Middle frontal gyrus (tissue), 1 donor: Measurements from ENCODE around the gene DDX10.
"Not testable (repeated sequence)": the region's sequence is repeated elsewhere in the genome, so short reads cannot be mapped to it uniquely, and the experiment has no call there.

Experiments
- DNase-seq: peaks from one replicate; pipeline ENCODE4 v3.0.0-alpha.2; 2015; ENCODE audit warnings: low spot score; ENCODE audit errors: extremely low spot score

The DDX10 gene

DNA sequence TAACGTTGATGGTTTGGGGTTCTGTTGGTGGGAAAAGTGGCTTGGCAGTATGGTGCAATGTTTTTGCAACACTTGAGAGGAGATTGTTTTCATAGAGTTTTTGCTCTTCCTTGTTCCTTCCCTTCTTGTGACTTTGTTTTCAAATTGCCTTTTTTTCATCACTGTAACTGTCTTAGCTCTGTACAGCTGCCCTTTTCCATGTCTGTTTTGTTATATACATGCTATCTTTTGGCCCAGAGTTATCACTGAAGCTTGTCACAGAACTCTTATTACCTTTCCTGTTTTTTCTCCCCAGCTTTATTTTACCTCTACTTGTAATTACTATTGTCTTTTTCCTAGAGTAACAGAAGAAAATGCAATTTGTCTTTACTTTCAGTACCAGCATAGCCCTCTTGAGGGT, 154.1 kb downstream of the DDX10 start:
- DNase-seq: no peak

DNA sequence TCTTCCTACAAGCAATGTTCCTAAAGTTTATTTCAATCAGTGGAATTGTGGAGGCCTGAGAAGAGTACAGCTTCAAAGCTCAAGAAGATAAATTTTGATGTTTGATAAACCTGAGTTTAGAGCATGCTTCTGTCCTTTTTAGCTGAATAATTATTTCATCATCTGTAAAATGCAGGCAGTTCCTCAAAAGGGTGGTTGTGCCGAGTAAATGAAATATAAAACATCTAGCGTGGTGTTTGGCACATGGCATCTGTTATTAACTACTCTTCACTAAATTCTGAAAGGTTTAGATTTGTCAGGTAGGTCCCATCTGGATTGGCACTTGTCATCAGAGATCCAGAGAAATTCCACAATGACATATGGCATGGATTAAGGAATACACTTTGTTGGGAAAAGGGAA, 155.1 kb downstream of the DDX10 start:
- no peak for DNase-seq

DNA sequence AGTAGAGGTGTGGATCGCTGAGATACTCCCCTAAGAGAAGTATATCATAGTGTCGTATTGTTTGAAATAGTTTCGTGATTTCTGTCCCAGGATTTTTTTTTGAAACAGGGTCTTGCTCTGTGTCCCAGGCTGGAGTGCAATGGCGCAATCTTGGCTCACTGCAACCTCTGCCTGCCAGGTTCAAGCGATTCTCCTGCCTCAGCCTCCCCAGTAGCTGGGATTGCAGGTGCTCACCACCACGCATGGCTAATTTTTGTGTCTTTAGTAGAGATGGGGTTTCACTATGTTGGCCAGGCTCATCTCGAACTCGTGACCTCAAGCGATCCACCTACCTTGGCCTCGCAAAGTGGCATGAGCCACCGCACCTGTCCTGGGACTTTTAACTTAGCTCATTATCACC, 159.1 kb downstream of the DDX10 start:
- not testable (repeated sequence) for DNase-seq

DNA sequence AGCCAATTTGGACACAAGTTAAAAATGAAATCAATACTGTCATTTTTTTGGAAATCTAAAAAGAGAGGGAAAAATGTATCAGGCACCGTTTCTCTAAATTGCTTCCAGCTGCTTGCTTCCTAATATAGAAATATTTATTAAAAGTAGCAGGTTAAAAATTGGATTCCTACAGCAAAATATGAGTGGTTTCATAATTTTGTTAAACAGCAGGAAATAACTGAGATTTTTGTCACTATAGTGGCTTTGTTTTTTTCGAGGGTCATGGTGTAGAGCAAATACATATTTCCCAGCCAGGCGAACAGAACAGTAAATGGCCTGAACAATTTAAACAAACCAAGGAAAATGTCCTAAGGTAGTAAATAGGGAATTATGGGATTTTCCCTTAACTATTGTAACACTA, 159.7 kb downstream of the DDX10 start:
- no peak for DNase-seq

DNA sequence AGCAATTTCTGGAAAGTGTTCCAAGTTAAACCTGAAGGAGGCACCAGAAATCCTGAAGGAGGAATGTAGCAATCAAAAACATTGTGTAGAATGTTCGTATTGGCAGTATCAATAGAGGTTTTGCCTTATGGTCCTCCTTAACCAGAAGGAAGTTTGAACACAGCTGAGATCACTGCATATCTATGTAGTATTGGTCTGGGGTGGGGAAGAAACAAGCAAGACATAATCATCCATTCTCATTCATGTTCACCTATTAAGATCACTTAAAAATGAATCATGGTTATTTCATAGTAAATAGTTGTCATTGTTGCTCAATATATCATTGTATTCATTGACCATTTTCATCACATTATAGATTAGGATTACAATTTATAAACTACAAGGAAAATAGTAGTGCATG, 160.5 kb downstream of the DDX10 start:
- DNase-seq: no peak

DNA sequence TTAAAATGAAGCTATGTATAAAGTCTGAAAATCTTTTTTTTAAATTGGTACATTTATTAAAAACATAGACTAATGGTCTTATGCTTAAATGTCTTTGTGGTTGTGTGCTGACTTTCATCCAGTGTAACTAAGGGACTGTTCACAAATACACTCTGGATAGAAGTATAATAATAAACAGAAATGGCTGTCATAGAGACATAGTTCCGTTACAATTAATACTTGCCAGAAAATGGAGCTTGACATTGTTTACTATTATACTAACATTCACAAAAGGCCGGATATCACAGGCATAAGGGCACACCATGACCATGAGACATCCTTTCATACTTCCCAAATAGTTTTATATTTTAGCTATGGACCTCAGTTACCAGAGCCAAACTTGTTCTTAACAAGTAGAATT, 161.3 kb downstream of the DDX10 start:
- no peak for DNase-seq

DNA sequence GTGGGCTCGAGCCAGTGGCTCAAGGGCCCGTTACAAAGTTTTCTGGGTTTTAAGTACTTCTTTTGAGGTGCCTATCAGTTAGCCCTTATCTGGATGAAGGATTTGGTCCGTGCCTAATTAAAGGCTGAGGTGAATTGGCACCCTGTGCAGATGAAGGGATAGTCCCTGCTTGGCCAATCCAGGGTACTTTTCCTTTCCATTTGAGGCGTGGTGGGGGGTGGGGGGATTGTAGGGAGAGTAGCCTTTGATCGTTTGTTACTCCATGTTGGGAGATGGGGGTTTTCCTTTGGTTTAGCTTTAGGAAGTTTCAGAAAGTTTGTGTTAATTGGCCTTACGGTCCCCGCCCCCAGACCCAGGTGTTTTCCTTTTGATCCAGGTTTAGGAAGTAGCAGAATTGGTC, 170.8 kb downstream of the DDX10 start:
- DNase-seq: no peak

DNA sequence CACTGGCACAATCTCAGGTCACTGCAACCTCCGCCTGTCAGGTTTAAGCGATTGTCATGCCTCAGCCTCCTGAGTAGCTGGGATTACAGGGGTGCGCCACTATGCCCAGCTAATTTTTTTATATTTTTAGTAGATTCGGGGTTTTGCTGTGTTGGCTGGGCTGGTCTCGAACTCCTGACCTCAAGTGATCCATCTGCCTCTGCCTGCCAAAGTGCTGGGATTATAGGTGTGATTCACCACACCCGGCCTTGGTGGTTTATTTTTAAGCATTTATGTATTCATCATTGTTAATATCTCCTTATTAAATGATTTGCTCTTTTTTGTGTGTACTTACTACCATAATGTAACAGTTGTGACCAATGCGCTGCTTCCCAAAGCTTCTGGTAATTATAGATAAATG, 171.7 kb downstream of the DDX10 start:
- DNase-seq: no peak

DNA sequence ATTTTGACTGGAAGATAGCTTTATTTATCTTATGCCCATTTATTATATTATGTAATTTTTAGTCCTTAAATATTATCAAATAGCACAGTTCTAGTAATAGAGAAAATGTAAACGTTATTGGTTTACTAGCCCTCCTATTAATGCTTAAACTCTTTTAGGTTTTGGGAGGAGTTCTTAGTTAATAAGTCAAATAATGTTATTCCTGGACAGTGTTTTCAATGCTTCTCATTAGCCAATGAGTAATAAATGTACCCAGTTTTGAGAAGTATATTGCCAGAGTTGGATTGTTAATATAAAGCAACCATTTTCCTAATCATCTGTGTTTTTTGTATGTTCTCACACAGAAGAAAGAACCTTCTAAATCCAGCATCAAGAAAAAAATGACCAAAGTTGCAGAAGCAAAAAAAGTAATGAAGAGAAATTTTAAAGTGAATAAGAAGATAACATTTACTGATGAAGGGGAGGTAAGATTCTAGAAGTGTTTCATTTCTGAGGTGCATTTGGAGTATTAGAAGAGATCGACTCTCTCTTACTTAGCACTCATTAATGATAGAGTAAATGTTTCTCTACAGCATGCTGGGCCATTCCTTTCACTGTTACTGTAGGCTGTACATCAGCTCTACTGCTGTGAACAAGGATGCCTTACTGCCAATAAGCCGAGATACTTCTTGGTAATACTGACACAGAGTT, 173.4 kb downstream of the DDX10 start:
- DNase-seq: no peak

DNA sequence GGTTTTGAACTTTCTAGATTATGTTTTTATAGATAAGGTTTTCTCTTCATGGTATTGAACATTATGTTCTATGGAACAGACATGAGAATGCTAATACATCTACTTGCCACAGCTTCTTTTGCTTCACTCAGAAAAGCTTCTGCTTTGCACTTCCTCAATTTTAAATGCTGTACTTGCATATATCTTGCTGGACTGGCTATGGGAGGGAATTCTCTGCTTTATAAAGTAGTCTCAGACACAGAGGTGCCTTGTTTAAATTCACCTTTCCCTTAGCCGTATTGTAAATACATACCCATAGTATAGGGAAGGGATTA, 173.9 kb downstream of the DDX10 start:
- DNase-seq: no peak

DNA sequence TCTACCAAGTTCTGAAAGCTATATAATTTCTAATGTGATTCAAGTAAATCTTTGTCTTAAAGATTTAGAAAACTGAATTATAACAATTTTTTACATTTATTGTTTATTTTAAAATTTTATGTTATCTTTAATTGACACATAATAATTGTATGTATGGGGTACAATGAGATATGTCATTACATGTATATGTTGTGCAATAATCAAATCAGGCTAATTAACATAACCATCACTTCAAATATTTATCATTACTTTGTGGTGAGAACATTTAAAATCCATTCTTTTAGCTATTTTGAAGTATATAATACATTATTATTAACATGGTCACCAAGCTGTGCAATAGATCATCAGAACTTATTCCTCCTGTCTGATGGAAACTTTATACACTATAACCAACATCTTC, 181.1 kb downstream of the DDX10 start:
- DNase-seq: no peak

DNA sequence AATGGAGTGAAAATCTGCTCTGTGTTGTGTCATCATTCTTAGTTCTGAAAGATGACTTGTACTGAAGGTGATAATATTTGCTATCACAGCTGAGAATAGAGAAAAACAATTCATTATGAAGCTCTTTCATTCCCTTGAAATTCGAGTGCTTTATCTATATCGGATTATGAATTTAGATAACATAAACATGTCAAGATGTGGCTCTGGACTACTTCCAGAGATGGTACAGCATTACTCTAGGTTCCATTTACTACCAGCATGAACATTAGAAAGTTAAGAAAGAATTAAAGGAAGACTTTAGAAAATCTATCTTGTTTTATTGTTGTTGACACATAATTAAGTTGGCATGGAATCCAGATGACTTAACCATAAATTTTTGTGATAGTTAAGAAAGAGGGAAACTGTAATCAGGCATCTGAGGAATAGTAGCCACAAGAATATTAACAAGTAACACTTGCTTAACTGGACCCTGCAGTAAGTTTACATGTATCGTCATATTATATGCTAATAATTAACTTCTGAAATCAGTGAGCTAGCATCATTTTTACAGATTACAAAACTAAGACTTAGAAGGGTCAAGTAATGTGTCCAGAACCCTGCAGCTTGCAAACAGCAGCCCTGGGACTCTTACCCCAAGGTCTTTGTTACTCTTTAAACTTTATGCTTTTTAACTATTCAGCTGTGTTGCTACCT, 182.6 kb downstream of the DDX10 start:
- DNase-seq: no peak

DNA sequence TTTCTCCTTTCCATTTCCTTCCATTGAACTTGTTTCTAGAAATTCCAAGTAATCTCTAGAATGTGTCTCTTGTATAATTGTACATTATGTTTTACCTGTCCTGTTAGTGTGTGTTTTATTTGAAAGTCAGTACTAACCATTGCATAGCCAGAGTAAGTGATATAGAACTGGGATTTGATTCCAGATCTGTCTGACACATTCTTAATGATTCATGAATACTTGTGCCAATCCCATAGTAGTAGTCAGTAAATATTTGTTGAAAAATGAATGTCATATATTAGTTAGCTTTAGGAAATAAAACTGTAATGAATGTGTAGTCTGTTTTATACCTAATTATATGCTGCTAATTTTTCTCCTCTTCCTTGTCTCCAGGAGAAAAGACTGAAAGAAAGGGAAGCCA, 186.9 kb downstream of the DDX10 start:
- DNase-seq: no peak

DNA sequence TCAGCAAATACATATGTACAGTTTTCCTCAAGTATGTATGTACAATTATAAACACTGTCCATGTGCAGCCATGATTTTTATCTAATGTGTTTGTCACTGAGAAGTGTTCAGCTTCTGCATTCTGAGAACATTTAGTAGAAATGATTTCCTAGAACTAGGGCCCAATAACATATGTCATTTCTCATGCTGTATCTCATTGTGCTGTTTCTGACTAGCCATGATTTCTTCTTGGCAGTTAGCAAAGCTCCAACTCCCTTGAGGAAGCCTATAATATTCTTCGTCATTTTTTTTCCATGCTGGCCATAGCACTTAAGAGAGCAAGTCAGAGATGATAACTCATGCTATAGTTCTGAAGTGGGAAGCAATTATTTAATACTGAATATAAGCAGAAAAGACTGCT, 187.8 kb downstream of the DDX10 start:
- no peak for DNase-seq

DNA sequence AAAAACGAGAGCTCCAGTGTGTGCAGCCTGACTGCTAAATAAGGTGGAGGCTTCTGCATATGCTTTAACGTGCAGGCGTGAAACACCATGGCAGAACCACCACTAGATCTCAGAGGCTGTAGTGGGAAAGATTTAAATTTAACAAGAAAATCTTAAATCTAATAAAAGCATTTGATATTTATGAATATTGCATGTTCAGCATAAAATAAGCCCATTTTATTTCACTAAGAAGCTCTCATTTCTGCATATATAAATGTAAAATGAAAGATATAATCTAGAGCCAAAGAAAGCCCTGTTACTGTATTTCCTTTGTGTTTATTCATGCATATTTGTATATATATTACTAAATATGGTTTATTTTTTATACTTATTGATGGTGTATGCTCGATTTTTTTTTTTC, 188.3 kb downstream of the DDX10 start:
- no peak for DNase-seq

DNA sequence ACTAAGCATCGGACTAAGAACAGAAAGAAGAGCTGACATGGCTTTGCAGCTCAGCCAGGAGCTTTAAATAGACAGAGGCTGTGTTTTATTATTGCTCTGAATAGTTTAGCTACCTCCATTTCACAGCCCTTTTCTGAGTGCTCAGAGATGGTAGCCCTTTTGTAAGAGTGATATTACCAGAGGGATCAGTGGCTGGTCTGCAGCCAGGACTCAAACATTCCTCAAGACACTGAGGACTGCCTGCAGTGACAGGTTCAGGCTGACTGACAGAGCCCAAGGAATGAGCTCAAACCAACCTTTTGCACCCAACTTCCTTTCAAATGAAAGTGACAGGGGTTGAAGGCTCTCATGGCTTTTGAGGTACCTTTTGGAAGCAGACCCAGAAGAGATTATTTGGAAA, 189.0 kb downstream of the DDX10 start:
- no peak for DNase-seq

DNA sequence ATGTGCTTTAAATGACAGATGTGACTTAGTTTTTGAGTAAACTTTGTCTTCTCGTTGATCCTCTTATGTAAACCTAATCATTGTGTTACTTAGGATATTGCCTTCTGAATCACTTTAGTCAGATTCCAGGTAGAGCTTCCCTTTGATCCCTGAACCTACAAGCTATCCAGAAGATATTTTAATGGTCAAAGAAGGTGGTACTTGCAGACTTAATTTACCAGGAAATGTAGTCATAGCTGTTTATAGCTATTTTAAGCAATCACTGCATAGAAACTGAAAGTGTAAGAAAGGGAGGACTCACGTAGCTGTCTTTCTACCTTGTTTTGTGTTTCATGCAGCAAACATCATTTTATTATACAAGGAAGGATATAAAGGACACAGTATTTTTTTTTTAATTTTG, 189.5 kb downstream of the DDX10 start:
- no peak for DNase-seq

DNA sequence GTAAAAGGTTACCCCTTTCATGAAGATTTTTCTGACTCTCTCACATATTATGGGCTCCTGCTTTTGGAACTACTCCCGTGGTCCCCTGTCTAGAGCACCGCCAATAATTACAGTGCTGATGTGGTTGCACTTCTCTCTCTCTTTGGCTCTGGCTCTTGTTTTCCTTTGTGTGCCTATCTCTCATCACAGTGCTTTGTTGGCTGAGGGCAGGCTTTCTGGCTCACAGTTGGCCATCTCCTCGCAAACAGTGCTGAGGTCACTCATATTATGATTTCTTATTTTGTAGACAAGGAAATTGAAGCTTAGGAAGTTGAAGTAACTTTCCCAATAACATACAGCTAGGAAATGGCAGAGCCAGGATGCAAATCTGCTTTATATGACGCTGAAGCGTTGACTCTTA, 192.5 kb downstream of the DDX10 start:
- DNase-seq: no peak

DNA sequence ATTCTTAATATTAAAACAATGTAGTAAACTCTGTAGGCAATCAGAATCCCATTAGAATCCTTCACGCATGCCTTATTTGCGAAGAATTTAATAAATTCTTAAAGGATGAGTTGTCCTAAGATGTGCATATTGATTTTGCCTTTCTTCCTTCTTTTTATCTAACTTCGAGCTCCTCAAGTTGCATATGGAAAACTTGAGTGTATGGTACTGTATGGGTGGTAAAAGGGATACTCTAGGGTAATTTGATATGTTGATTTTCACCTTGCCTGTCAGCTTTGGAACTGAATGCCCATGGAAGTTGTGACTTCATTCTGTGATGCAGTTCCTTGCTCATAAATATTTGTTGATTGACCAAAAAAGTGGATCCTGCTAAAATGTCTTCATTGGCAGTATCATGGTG, 193.8 kb downstream of the DDX10 start:
- DNase-seq: no peak

DNA sequence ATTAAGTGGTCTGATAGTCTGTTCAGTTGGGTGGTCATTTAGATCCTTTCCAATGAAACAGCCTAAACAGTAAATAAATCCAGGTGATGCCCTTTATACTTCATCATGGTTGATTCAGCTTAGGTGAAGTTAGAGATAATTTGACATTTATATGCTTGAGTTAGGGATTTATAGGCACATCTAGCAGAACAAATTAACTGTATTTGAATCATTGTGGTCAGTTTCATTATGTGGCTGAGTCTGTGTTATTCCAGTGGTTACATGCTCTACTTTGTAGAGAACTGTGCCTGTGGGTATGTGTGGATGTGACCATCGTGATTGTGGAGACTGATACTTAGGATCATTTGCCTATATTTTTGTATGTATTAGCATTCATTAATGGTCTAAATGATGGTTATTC, 194.6 kb downstream of the DDX10 start:
- no peak for DNase-seq

DNA sequence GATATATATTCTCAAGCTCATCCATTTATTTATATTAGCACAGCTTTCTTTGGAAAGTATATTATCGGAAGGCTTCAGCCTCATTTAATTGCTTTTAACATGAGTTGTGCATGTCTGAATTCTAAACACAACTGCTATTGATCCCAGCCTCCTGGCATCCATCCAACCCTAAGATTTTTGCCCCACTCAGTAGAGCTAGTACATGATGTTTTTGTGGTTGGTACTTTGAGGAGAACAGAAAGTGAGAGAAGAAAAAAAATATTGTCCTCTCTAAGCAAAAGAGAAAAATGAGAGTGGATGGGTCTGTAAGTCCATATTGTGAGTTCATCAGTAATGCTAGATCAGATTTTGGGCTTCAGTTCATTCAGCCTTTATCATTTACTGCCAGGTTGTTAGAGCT, 198.7 kb downstream of the DDX10 start:
- no peak for DNase-seq

DNA sequence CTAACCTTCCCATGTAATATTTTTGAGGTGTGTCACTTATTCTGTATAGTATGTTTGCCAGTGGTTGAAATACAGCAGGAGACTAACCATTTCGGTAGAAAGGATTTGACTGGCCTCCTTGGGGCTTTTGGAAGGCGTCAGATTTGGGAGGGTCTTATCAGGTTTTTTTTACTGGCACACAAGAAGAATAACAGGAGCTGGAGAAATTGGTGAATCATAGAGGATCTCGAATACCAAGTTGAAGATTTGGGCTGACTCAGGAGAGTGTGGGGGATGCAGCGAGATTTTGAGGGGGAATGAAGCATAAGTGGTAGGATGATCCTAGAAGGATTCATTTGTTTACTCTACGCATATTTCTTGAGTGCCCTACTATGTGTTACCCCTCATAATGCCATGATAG, 200.5 kb downstream of the DDX10 start:
- DNase-seq: no peak

DNA sequence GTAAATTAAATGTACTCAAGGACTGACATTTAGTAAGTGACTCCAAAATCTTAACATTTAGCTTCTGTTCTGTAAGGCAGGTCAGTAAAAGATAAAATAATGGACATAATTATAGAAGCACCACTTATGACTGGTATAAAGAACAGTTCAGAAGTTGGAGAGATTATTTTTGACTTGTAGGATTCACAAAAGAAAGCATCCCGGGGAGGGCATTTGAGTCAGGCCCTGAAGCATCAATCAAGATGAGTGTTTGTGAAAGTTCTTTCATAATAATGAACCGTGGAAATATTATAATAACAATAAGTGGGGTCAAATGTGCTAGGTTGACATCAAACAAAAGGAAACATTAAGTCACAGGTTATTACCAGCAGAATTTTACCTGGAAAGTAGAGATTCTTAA, 201.9 kb downstream of the DDX10 start:
- no peak for DNase-seq
